K562 (cell line): Measurements from ENCODE around the gene SLC5A4. TPM values are rescaled to one million over a fixed set of nuclear protein-coding genes. Genes with fewer than 3 reads are reported as not detected.

ENCODE experiments used
- ATAC-seq: fragments of 200-7000 bp; cut with Tn5 transposase; 3 replicates; pipeline ENCODE4 v1.9.1; 2020; ENCODE audit warnings: moderate library complexity
- BruUV-seq: library from RNA; stranded (reverse); fragments of 400-500 nt; replicated peaks from 2 replicates; lab custom pipeline; 2021; lab: Mats Ljungman, UMichigan
- CTCF ChIA-PET: fragments of 300-600 bp; formaldehyde crosslinking; extraction: SDS; loops from one replicate; lab custom pipeline; 2021; ENCODE audit warnings: low intra/inter-chr PET ratio; lab: Yijun Ruan, JAX
- POLR2A ChIA-PET: fragments of 300-600, 350-650 bp; sonication (Branson Sonifier 250); formaldehyde crosslinking; extraction: SDS; loops from one replicate; lab custom pipeline; 2021; ENCODE audit warnings: antibody characterized with exemption, inconsistent platforms; lab: Yijun Ruan, JAX
- DNase-seq, 4 experiments: peaks; one replicate each; pipeline versions ENCODE4 v3.0.0 to v3.0.0-alpha.2; 2011 to 2018; ENCODE audit warnings: low spot score in 3 of 4, mixed read lengths in 3 of 4; ENCODE audit errors: extremely low read depth in 1 of 4
- FAIRE-seq: peaks from 2 replicates; lab custom pipeline; 2011; peaks lifted over from hg19 to GRCh38; lab: Jason Lieb, UNC
- H2AFZ ChIP-seq: 2 replicates; pipeline ENCODE4 v1.6.0; 2011; ENCODE audit warnings: low read depth, low read length, control low read depth, inconsistent platforms
- H3K27ac ChIP-seq: fragments of 200-600 bp; 3 replicates; pipeline ENCODE4 v1.8.0; 2011; ENCODE audit warnings: low read depth, mild to moderate bottlenecking, control low read depth, inconsistent platforms, low read length, moderate library complexity, mixed read lengths; ENCODE audit errors: extremely low read depth
- H3K27me3 ChIP-seq, 2 experiments: fragments of 300-600 bp in 1 of 2; 2 replicates in 1 of 2; 3 replicates in 1 of 2; pipeline versions ENCODE4 v1.6.0 to v1.8.0; 2011; ENCODE audit warnings: inconsistent platforms in 2 of 2, low read length in 2 of 2, mild to moderate bottlenecking in 1 of 2, mixed read lengths in 1 of 2, moderate library complexity in 1 of 2; ENCODE audit not compliant: control insufficient read depth in 2 of 2, insufficient read depth in 2 of 2
- H3K36me3 ChIP-seq: fragments of 300-600 bp; 3 replicates; pipeline ENCODE4 v1.8.0; 2011; ENCODE audit warnings: mild to moderate bottlenecking, low read length, inconsistent platforms; ENCODE audit not compliant: control insufficient read depth, insufficient read depth
- H3K4me1 ChIP-seq, 2 experiments: fragments of 200-600 bp in 1 of 2; replicated peaks in 1 of 2; 2 replicates in 1 of 2; 3 replicates in 1 of 2; pipeline versions ENCODE4 v1.5.1 to v1.8.0; 2011; ENCODE audit warnings: inconsistent platforms in 2 of 2, low read length in 2 of 2, mild to moderate bottlenecking in 1 of 2, mixed read lengths in 1 of 2, moderate library complexity in 1 of 2; ENCODE audit not compliant: control insufficient read depth in 2 of 2, insufficient read depth in 2 of 2
- H3K4me2 ChIP-seq: 2 replicates; pipeline ENCODE4 v1.6.1; 2011; ENCODE audit warnings: low read length, control low read depth, inconsistent platforms, mixed read lengths; ENCODE audit not compliant: insufficient read depth
- H3K4me3 ChIP-seq: fragments of 200-600 bp; sonication (generic), shearing (Covaris generic); 2 replicates; pipeline ENCODE4 v1.5.1; 2016; ENCODE audit warnings: control low read depth, inconsistent platforms
- H3K79me2 ChIP-seq: fragments of 200-600 bp; 3 replicates; pipeline ENCODE4 v1.8.0; 2011; ENCODE audit warnings: low read length, inconsistent platforms; ENCODE audit not compliant: control insufficient read depth, insufficient read depth
- H3K9ac ChIP-seq, 2 experiments: 2 replicates each; pipeline versions ENCODE4 v1.6.0 to v1.6.1; 2011; ENCODE audit warnings: low read depth in 2 of 2, low read length in 2 of 2, control low read depth in 1 of 2, inconsistent platforms in 1 of 2, mild to moderate bottlenecking in 1 of 2, mixed read lengths in 1 of 2; ENCODE audit not compliant: insufficient read depth in 1 of 2
- H3K9me1 ChIP-seq: one replicate; pipeline ENCODE4 v1.6.0; 2011; ENCODE audit warnings: inconsistent platforms, mild to moderate bottlenecking, low read length, moderate library complexity; ENCODE audit not compliant: control insufficient read depth, insufficient read depth
- H3K9me3 ChIP-seq: replicated peaks from 2 replicates; pipeline ENCODE4 v1.5.1; 2011; ENCODE audit warnings: low read depth, low read length, inconsistent platforms; ENCODE audit not compliant: control insufficient read depth, insufficient read depth
- H4K20me1 ChIP-seq: replicated peaks from 2 replicates; pipeline ENCODE4 v1.6.1; 2011; ENCODE audit warnings: low read length, inconsistent platforms, mixed read lengths; ENCODE audit not compliant: control insufficient read depth, insufficient read depth
- CEBPB ChIP-seq: fragments of 450-650 bp; IDR thresholded peaks from 2 replicates; pipeline ENCODE4 v1.6.1; 2016; ENCODE audit warnings: missing genetic modification characterization, missing compliant biosample characterization
- CEBPG ChIP-seq, 3 experiments: fragments of 200-800 bp in 1 of 3; sonication (Bioruptor generic) in 1 of 3; sonication (generic) in 1 of 3; formaldehyde crosslinking in 1 of 3; IDR thresholded peaks in 2 of 3; conservative IDR thresholded peaks in 1 of 3; 2 replicates each; pipeline versions ENCODE4 v1.6.1 to v1.8.0; 2016 to 2022; ENCODE audit warnings: missing compliant biosample characterization in 2 of 3, missing genetic modification characterization in 2 of 3, mild to moderate bottlenecking in 1 of 3, missing genetic modification reagents in 1 of 3
- MITF ChIP-seq: IDR thresholded peaks from 2 replicates; pipeline ENCODE4 v1.6.1; 2014; ENCODE audit warnings: antibody characterized with exemption
- MTA3 ChIP-seq: fragments of 450-650 bp; formaldehyde crosslinking; IDR thresholded peaks from 2 replicates; pipeline ENCODE4 v1.6.1; 2017; ENCODE audit warnings: mild to moderate bottlenecking, borderline replicate concordance
- ZFP91 ChIP-seq: sonication (generic); formaldehyde crosslinking; IDR thresholded peaks from 2 replicates; pipeline ENCODE4 v1.8.0; 2022; ENCODE audit warnings: mild to moderate bottlenecking, missing genetic modification reagents
- ZNF146 ChIP-seq: IDR thresholded peaks from one replicate; pipeline ENCODE4 v1.6.1; 2018; ENCODE audit warnings: missing compliant biosample characterization; ENCODE audit not compliant: unreplicated experiment
- ZNF197 ChIP-seq: fragments of 200-800 bp; sonication (Bioruptor generic); IDR thresholded peaks from 2 replicates; pipeline ENCODE4 v1.6.1; 2016; ENCODE audit warnings: low read depth, missing genetic modification characterization, missing compliant biosample characterization
- WGBS: fragments of 100-300 bp; shearing (Covaris generic); methylation state at CpG from one replicate; pipeline ENCODE4 v1.1.6; 2016; ENCODE audit warnings: low coverage, mixed read lengths; ENCODE audit not compliant: insufficient coverage; ENCODE audit errors: missing lambda C conversion rate; 5-methylcytosine and 5-hydroxymethylcytosine counted together
- in situ Hi-C: fragments of 300-500 bp; cut with MboI; formaldehyde crosslinking; loops from 4 replicates; pipeline ENCODE4 v1.15.0; 2018; ENCODE audit warnings: inconsistent platforms, mixed read lengths
- intact Hi-C: fragments of 100-400 bp; cut with micrococcal nuclease; formaldehyde crosslinking; loops from 2 replicates; pipeline ENCODE4 v1.14.2; 2022
- polyA plus RNA-seq, 8 experiments: library from polyadenylated mRNA; depleted of rRNA in 4 of 8; stranded (reverse) in 5 of 8; unstranded in 3 of 8; fragments of >200 nt; fragmentation: Nextera tagmentation in 2 of 8; fragmentation: Illumina TruSeq in 1 of 8; extraction: Ambion mirVana in 2 of 8; extraction: Trizol in 1 of 8; gene quantifications; 2 replicates each; pipeline versions ENCODE4 v1.2.1 to v1.2.3, GENCODE V29; 2011 to 2014; ENCODE audit warnings: inconsistent platforms in 1 of 8, missing spikeins in 1 of 8
- total RNA-seq, 7 experiments: library from RNA; depleted of rRNA in 6 of 7; stranded (reverse); fragments of >200 nt in 6 of 7; fragmentation: Illumina TruSeq in 2 of 7; extraction: Trizol in 2 of 7; gene quantifications; 2 replicates each; pipeline versions ENCODE4 v1.2.1 to v1.2.3, GENCODE V29; 2011 to 2021; ENCODE audit warnings: low replicate concordance in 1 of 7

Gene SLC5A4
- total and polyA plus RNA-seq, 9 of the 15 experiments (the other 6 are each of a cell fraction or from before 2014, with no cell fraction given), result not detected

- in situ Hi-C loops (no loop called here), intact Hi-C loops (no loop called here)
- Histone ChIP-seq H3K27me3 (peaks cover 0 to 5% of the 10 kb centered on the region in 2 experiments; a peak in 1 of 5 replicates), H3K4me2 (no peak overlapping the region), H3K4me1 (no peaks in the 10 kb centered on the region), H3K9ac (no peak overlapping the region), H3K79me2 (no peaks in the 10 kb centered on the region), H4K20me1 (no peaks in the 10 kb centered on the region), H3K9me3 (no peaks in the 10 kb centered on the region), H3K9me1 (no peaks in the 10 kb centered on the region), H3K36me3 (no peaks in the 10 kb centered on the region), H2AFZ (no peak overlapping the region), H3K27ac (no peak overlapping the region), H3K4me3 (no peak overlapping the region)
- no peak for DNase-seq
- ChIA-PET POLR2A (interaction anchor here (0.6 kb wide), 1 partner anchor 131 kb away, joined by 3 read pairs; no protein-coding TSS in a partner anchor), CTCF (no interaction called here)
- FAIRE-seq, result no peak
- ATAC-seq, result no peak
- no TSS peak for BruUV-seq
- 5% methylated on average over 2 of the region's 2 CpGs for WGBS
- peak; percentile 75 for TF ChIP-seq CEBPB (tag)
- TF ChIP-seq CEBPG (CRISPR knock-in tag; IDR thresholded peaks at IDR 0.05), result no peak
- peak in 1 of 2 experiments; percentile 80; a peak in 3 of 4 replicates for TF ChIP-seq CEBPG (tag; conservative IDR thresholded peaks at IDR 0.05 in 1 of 2, IDR thresholded peaks at IDR 0.05 in 1 of 2)
- TF ChIP-seq MITF, result no peak
These were observed 3.6 kb upstream of the SLC5A4 start for GRCh38 chr22:32258791-32259190.

GRCh38 chr22:32255726-32256125, 579 bp upstream of the SLC5A4 start:
- no peak overlapping the region for H3K27ac ChIP-seq
- no peak for ATAC-seq
- H3K79me2 ChIP-seq, result no peaks in the 10 kb centered on the region
- no peaks in the 10 kb centered on the region for H3K9me3 ChIP-seq
- no peak overlapping the region for H2AFZ ChIP-seq
- TF ChIP-seq MTA3 (no peak), ZNF146 (CRISPR knock-in tag) (no peak), ZFP91 (no peak), ZNF197 (CRISPR knock-in tag) (no peak)
- TF ChIP-seq, all 486 proteins: peak for 0
- H3K9me1 ChIP-seq, result no peaks in the 10 kb centered on the region
- no peak overlapping the region for H3K4me2 ChIP-seq
- in situ Hi-C loops, result no loop called here
- ChIA-PET POLR2A (interaction anchor here (0.5 kb wide), 1 partner anchor 16 kb away, joined by 3 read pairs; no protein-coding TSS in a partner anchor), CTCF (no interaction called here)
- H3K4me3 ChIP-seq, result no peak overlapping the region
- no peak for FAIRE-seq
- 0% methylated on average over 3 of the region's 3 CpGs for WGBS
- H3K4me1 ChIP-seq, result no peaks in the 10 kb centered on the region
- intact Hi-C loops, result no loop called here
- no peaks in the 10 kb centered on the region for H4K20me1 ChIP-seq
- H3K36me3 ChIP-seq, result no peaks in the 10 kb centered on the region
- no TSS peak for BruUV-seq
- peaks cover 0 to 9% of the 10 kb centered on the region in 2 experiments; a peak in 1 of 5 replicates for H3K27me3 ChIP-seq
- no peak for DNase-seq
- no peak overlapping the region for H3K9ac ChIP-seq
